Breast epithelium (tissue), 4 donors: ENCODE results near the gene UBE2D2. TPM values are rescaled to one million over a fixed set of nuclear protein-coding genes. Genes with fewer than 3 reads are reported as not detected.
"Not testable (repeated sequence)": the region's sequence is repeated elsewhere in the genome, so short reads cannot be mapped to it uniquely, and the experiment has no call there.

Experiments used
- DNase-seq, 2 donors: peaks; one replicate each; pipeline ENCODE4 v3.0.0-alpha.2; 2019; ENCODE audit warnings: low spot score in 2 of 2
- H3K27ac ChIP-seq, 2 donors: fragments of 200-600 bp; sonication (generic) in 1 of 2; one replicate each; pipeline ENCODE4 v1.5.1; 2016 to 2019; ENCODE audit warnings: mild to moderate bottlenecking in 1 of 2
- H3K27me3 ChIP-seq, 2 donors: fragments of 200-600 bp; sonication (generic) in 1 of 2; one replicate each; pipeline versions ENCODE4 v1.5.1 to v1.6.0; 2017 to 2019; ENCODE audit warnings: control low read depth in 1 of 2, mild to moderate bottlenecking in 1 of 2
- H3K36me3 ChIP-seq: fragments of 200-600 bp; one replicate; pipeline ENCODE4 v1.5.1; 2019
- H3K4me1 ChIP-seq, 2 donors: fragments of 200-600 bp; sonication (generic); one replicate each; pipeline ENCODE4 v1.5.1; 2016 to 2019; ENCODE audit warnings: control low read depth in 1 of 2
- H3K4me3 ChIP-seq, 3 donors: fragments of 200-600 bp; sonication (generic); 1 replicate in 2 of 3; 2 replicates in 1 of 3; pipeline ENCODE4 v1.5.1; 2016 to 2019; ENCODE audit warnings: mild to moderate bottlenecking in 3 of 3, moderate library complexity in 2 of 3
- H3K9me3 ChIP-seq, 2 donors: fragments of 200-600 bp; sonication (generic) in 1 of 2; one replicate each; pipeline ENCODE4 v1.5.1; 2016 to 2019; ENCODE audit warnings: control low read depth in 1 of 2
- CTCF ChIP-seq, 3 donors: fragments of 450-650 bp; IDR thresholded peaks; one replicate each; pipeline ENCODE4 v1.5.1; 2016 to 2017; ENCODE audit warnings: antibody characterized with exemption in 3 of 3, mild to moderate bottlenecking in 3 of 3, moderate library complexity in 3 of 3
- POLR2A ChIP-seq: fragments of 450-650 bp; IDR thresholded peaks from one replicate; pipeline ENCODE4 v1.6.1; 2016; ENCODE audit warnings: antibody characterized with exemption, mild to moderate bottlenecking, moderate library complexity
- POLR2AphosphoS5 ChIP-seq, 3 donors: sonication (generic); formaldehyde crosslinking; IDR thresholded peaks; one replicate each; pipeline ENCODE4 v1.6.1; 2017; ENCODE audit warnings: antibody characterized with exemption in 3 of 3
- intact Hi-C: fragments of 100-400 bp; cut with DNase I; formaldehyde crosslinking; loops from one replicate; pipeline ENCODE4 v1.15.1; 2023; ENCODE audit warnings: low total_unique reads
- total RNA-seq, 3 donors: library from RNA; depleted of rRNA; stranded (reverse); fragments of >200 nt; gene quantifications; one replicate each; pipeline ENCODE4 v1.1.0, GENCODE V29; 2016

UBE2D2 gene
- total RNA-seq, 3 donors from 2014 or later: 55.1 to 68.3 (median 58.1) TPM

DNA sequence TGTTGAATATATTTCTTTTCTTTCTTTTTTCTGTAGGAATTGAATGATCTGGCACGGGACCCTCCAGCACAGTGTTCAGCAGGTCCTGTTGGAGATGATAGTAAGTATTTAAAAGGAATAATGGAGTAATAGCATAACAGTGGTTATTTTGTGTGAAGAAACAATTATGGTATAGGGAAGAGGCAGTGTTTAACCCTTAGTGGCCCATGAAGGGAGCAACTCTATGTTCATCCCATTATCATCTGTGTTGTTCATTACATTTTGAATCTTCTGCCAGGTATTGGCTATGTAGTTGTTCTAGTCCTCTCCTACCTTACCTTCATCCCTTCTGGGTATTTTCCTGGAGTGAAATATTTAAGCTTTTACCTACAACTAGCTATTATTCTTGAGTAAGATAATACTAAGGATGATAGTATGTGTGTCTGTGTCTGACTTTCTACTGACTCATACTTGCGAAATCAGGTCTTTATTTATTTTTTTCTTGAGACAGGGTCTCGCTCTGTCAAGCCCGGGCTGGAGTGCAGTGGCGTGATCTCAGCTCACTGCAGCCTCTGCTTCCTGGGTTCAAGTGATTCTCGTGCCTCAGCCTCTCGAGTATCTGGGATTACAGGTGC lies 39.3 kb downstream of the UBE2D2 start:
- Histone ChIP-seq H3K27ac (no peak overlapping the region), H3K27me3 (no peaks in the 10 kb centered on the region), H3K36me3 (no peaks in the 10 kb centered on the region), H3K9me3 (no peaks in the 10 kb centered on the region), H3K4me3 (no peak overlapping the region), H3K4me1 (no peaks in the 10 kb centered on the region)
- TF ChIP-seq CTCF (IDR thresholded peaks at IDR 0.05) (no peak), POLR2AphosphoS5 (IDR thresholded peaks at IDR 0.05) (no peak)
- intact Hi-C loops: no loop called here
- DNase-seq: no peak

GRCh38 chr5:139601429-139601828 lies 40.3 kb downstream of the UBE2D2 start:
- H3K4me3 ChIP-seq: no peak overlapping the region
- DNase-seq: no peak
- H3K27ac ChIP-seq: no peak overlapping the region
- H3K36me3 ChIP-seq: no peaks in the 10 kb centered on the region
- H3K9me3 ChIP-seq: no peaks in the 10 kb centered on the region
- H3K27me3 ChIP-seq: no peaks in the 10 kb centered on the region
- H3K4me1 ChIP-seq: no peaks in the 10 kb centered on the region
- TF ChIP-seq POLR2A (no peak), CTCF (IDR thresholded peaks at IDR 0.05) (no peak), POLR2AphosphoS5 (IDR thresholded peaks at IDR 0.05) (no peak)
- intact Hi-C loops: no loop called here

- H3K27ac ChIP-seq, intact Hi-C loops, DNase-seq, H3K27me3 ChIP-seq, H3K9me3 ChIP-seq, H3K4me3 ChIP-seq, H3K36me3 ChIP-seq, H3K4me1 ChIP-seq: not testable (repeated sequence)
Observed at GRCh38 chr5:139601948-139602347, 40.8 kb downstream of the UBE2D2 start.

GRCh38 chr5:139605887-139606286 lies 44.7 kb downstream of the UBE2D2 start:
- TF ChIP-seq CTCF (IDR thresholded peaks at IDR 0.05): no peak
- no peak for TF ChIP-seq POLR2A
- no peak for TF ChIP-seq POLR2AphosphoS5 (IDR thresholded peaks at IDR 0.05)
- no peaks in the 10 kb centered on the region for H3K4me1 ChIP-seq
- no peak for DNase-seq
- no peaks in the 10 kb centered on the region for H3K27me3 ChIP-seq
- H3K36me3 ChIP-seq: no peaks in the 10 kb centered on the region
- no peaks in the 10 kb centered on the region for H3K9me3 ChIP-seq
- H3K4me3 ChIP-seq: no peak overlapping the region
- H3K27ac ChIP-seq: no peak overlapping the region
- intact Hi-C loops: no loop called here

- Histone ChIP-seq H3K36me3 (no peaks in the 10 kb centered on the region), H3K4me3 (no peak overlapping the region), H3K27ac (peak overlapping the region in 1 of 2 donors; percentile 21), H3K9me3 (no peaks in the 10 kb centered on the region), H3K4me1 (no peaks in the 10 kb centered on the region), H3K27me3 (no peaks in the 10 kb centered on the region)
- no peak for TF ChIP-seq POLR2AphosphoS5 (IDR thresholded peaks at IDR 0.05)
- no peak for TF ChIP-seq CTCF (IDR thresholded peaks at IDR 0.05)
- no peak for TF ChIP-seq POLR2A
- intact Hi-C loops: no loop called here
- no peak for DNase-seq
Observed at GRCh38 chr5:139611703-139612584, 50.8 kb downstream of the UBE2D2 start.
